Fibroblast of skin of left biceps (primary cell): ENCODE data around the gene PCCA.

Experiments used
- DNase-seq, 2 experiments: peaks; one replicate each; pipeline ENCODE4 v3.0.0-alpha.2; 2013; ENCODE audit warnings: low read depth in 2 of 2

The PCCA gene

DNA sequence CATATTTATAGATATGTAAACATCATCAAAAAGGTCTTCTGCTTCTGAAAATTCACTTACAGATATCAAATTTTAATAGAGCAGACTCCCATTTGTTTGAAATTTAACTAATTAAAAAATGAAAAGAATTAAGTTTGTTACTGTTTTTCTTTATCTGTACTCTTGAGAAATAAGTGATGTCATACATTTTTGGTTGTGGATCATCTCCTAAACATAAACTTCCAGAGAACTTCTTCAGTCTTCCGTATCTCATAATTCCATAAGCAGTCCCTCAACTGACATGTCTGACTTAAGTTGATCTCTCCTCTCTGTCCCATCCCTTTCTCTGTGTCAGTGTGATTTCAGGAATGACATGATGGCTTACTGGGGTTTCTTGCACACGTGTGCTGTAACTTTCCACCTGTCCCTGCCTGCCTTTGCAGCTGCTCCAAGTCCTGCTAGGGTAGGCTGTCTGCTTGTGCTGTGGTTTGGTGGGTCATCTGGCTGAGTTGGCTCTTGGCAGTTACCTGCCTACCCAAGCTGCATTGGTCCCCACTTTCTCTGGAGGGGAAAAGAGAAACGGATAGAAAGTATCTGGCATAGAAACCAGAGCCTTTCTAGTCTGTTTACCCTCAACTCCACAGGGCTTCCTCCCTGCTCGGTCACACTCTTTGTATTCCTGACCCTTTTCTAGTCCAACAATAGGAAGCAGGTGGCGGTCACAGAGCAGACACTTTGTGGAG, 372.6 kb downstream of the PCCA start:
- DNase-seq = no peak

GRCh38 chr13:100464006-100464405, 375.1 kb downstream of the PCCA start:
- no peak for DNase-seq

GRCh38 chr13:100465558-100465957, 376.7 kb downstream of the PCCA start:
- DNase-seq = no peak

DNA sequence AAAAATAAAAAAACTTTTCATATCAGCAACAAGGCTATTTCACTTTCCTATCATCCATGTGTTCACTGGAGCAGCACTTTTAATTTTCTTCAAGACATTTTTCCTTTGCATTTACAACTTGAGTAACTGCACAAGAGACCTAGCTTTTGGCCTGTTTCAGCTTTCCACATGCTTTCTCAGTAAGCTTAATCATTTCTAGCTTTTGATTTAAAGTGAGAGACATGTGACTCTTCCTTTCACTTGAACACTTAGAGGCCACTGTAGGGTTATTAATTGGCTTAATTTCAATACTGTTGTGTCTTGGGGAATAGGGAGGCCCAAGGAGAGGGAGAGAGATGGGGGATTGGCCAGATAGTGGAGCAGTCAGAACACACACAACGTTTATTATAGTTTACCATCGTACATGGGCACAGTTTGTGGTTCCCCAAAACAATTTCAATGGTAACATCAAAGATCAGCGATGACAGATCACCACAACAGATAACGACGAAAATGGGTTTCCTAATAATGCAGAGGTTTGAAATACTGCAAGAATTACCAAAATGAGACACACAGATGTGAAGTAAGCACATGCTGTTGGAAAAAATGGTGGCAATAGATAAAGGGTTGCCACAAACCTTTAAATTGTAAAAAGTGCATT, 382.1 kb downstream of the PCCA start:
- DNase-seq = no peak

- no peak for DNase-seq
These were observed 384.2 kb downstream of the PCCA start for GRCh38 chr13:100473087-100473486.

- no peak for DNase-seq
These were observed 384.7 kb downstream of the PCCA start for GRCh38 chr13:100473501-100474044.

- DNase-seq = no peak
These were observed 388.1 kb downstream of the PCCA start for GRCh38 chr13:100476963-100477362.

GRCh38 chr13:100478107-100478809, 389.4 kb downstream of the PCCA start:
- DNase-seq = no peak

GRCh38 chr13:100480676-100481075, 391.8 kb downstream of the PCCA start:
- no peak for DNase-seq

- DNase-seq = no peak
These were observed 394.2 kb downstream of the PCCA start for GRCh38 chr13:100483139-100483538.

- no peak for DNase-seq
These were observed 395.0 kb downstream of the PCCA start for GRCh38 chr13:100483841-100484381.

GRCh38 chr13:100484702-100485101, 395.8 kb downstream of the PCCA start:
- no peak for DNase-seq

DNA sequence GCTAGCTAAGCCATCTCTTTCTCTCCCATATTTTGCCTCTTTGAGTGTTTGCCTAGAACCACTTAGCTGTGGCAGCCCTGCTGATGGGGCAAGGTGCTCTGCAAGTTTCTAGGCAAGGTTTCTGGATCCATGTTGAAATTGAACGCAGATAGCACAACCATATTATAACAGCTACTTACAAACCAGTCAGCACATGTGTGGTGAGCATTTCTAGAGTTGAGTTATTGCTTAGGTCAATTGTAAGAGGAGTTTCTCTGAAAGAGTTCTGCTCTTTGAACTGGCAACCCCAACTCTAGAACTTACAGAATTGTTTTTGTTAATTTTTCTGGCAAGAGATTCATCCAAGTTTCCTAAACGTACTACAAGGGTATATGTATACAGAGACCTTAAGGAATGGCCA, 396.4 kb downstream of the PCCA start:
- no peak for DNase-seq

DNA sequence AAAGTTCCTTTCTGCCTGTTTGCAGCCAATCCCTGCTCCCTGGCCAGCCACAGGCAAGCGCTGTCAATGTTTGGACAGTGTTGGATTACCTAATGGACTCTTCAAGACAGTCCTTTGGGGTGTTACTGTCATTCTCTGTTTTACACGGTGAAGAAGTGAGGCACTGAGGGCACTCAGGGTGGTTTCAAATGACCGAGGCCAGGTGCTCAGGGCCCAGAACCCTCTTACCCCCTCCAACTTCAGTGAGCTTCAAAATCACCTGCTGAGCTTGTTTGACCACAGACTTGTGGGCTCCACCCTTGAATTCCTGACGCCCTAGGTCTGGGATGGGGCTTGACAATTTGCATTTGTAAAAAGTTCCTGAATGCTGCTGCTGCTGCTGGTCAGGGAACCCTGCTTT, 401.8 kb downstream of the PCCA start:
- no peak for DNase-seq

DNA sequence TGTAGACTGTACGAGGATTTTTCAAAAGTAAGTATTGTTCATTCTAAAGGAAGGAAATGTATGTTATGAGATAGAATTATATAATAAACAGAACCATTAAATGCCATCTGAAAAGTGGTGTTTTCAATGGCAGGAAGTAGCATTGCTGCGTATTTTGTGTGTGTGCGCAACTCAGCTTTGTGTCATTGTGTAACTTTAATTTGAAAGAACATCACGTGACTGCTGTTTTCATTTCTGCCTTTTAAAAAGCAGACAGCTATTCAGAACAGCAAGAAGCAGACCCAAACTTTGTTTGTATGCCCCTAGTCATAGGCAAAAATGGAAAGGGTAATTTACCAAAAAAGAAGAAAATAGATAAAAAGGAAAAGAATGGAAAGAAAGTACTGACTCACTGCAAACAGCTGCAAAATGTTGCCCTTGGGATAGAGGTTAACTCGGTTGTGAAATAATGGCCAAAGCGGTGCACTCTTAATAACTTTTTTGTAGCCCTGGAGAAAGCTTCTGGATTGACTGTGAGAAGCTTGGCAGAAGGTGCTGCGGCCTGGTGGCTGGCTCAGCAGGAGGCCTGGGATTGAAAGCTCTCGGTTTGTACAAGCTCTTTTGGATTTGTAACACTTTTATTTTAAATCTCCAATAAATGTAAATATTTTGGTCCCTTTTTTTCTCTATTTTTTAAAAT, 402.4 kb downstream of the PCCA start:
- DNase-seq = peak in 1 of 2 experiments; percentile 15

GRCh38 chr13:100493418-100493817, 404.5 kb downstream of the PCCA start:
- no peak for DNase-seq

- no peak for DNase-seq
These were observed 406.6 kb downstream of the PCCA start for GRCh38 chr13:100495455-100495854.

DNA sequence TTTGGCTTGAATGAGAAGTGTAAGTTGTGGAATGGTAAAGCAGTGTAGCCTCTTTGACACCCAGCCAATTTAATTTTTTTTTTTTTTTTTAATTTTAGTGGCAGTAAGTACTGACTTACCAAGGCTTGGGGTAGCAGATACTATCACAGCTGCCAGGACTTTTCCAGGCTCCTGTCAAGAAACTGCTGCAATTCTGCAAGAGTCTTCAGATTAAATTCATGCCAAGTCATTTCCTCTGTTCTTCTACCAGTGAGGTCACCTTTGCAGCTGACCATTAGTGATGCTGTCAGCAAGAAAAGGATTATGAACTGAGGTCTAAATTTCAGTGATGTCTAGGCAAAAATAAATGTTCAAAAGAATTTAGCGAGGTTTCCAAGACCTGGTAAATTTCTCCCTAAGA, 408.5 kb downstream of the PCCA start:
- DNase-seq = no peak

- no peak for DNase-seq
These were observed 413.6 kb downstream of the PCCA start for GRCh38 chr13:100502446-100502845.

DNA sequence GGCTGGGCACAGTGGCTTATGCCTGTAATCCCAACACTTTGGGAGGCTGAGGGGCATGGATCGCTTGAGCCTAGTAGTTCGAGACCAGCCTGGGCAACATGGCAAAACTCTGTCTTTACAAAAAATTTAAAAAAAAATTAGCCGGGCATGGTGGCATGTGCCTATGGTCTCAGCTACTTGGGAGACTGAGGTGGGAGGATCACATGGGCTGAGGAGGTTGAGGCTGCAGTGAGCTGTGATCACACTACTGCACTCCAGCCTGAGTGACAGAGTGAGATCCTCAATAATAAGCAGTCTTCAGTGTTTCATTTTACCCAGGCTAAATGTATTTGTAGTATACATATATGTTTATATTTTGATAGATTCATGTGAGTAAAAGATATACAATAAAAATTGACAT, 414.7 kb downstream of the PCCA start:
- no peak for DNase-seq

DNA sequence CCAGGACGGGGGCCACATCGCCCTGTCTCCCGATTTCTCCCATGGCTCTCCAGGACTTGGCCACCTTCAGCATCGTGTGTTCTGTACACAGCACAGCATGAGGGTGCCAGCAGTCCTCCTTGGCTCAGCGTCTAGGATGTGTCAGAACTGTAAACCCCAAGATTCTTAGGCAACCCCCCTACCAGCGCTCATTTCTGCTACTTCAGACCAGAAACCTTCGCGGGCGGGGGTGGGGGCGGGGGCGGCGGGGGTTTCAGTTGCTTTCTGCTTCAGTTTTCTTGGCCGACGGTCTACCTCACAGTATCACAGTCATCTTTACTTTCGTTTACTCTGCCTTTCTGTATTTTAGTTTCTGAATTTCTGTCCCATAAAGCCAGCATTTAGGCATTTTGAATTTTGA, 417.3 kb downstream of the PCCA start:
- DNase-seq = no peak
